ENCODE data around the gene SNX2.
A peak's percentile ranks its signal among the peaks of the same experiment; 100 is the strongest.

SNX2 gene, protein sequence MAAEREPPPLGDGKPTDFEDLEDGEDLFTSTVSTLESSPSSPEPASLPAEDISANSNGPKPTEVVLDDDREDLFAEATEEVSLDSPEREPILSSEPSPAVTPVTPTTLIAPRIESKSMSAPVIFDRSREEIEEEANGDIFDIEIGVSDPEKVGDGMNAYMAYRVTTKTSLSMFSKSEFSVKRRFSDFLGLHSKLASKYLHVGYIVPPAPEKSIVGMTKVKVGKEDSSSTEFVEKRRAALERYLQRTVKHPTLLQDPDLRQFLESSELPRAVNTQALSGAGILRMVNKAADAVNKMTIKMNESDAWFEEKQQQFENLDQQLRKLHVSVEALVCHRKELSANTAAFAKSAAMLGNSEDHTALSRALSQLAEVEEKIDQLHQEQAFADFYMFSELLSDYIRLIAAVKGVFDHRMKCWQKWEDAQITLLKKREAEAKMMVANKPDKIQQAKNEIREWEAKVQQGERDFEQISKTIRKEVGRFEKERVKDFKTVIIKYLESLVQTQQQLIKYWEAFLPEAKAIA

GRCh38 chr5:122774861-122775549, at the start of gene SNX2:
SNX2 (plus strand) TSS chr5:122775080; CDS start chr5:122775104, 24 bp downstream.
- peaks cover 44% of the 10 kb centered on the region for H3K4me1 Mint-ChIP-seq (ENCODE audit: low read depth)
- H3K9me3 Mint-ChIP-seq: no peaks in the 10 kb centered on the region
- peaks cover 2% of the 10 kb centered on the region for H3K36me3 Mint-ChIP-seq (ENCODE audit: low read depth)
- H3K4me3 Mint-ChIP-seq: peak within 1 kb of the TSS; percentile 91
- peaks cover 6% of the 10 kb centered on the region for H3K27me3 Mint-ChIP-seq
- H3K27ac Mint-ChIP-seq: peak within 1 kb of the TSS; percentile 90

DNA sequence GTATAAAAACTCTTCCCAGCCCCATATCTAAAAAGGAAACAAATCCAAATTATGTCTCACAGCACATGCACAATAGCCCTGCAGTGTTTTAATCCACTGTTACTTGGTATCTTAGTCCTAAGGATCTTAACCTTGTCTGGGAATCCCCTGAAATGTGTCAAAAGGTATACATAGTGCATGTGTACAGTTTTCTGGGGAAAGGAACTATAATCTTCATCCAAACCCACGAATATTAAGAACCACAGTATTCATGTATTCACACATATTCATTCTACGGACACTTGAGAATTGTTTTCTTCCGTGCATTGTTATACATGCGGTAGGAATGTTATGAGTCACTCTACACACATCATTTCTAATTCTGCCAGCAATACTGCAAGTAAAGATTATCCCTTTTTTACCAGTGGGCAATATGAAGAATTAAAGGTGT, 47.8 kb upstream of the SNX2 start:
- H3K4me3 Mint-ChIP-seq: no peak overlapping the region
- no peaks in the 10 kb centered on the region for H3K4me1 Mint-ChIP-seq (ENCODE audit: low read depth)
- H3K27me3 Mint-ChIP-seq: peaks cover 13% of the 10 kb centered on the region
- no peaks in the 10 kb centered on the region for H3K9me3 Mint-ChIP-seq
- no peak overlapping the region for H3K27ac Mint-ChIP-seq
- H3K36me3 Mint-ChIP-seq (ENCODE audit: low read depth): no peaks in the 10 kb centered on the region

DNA sequence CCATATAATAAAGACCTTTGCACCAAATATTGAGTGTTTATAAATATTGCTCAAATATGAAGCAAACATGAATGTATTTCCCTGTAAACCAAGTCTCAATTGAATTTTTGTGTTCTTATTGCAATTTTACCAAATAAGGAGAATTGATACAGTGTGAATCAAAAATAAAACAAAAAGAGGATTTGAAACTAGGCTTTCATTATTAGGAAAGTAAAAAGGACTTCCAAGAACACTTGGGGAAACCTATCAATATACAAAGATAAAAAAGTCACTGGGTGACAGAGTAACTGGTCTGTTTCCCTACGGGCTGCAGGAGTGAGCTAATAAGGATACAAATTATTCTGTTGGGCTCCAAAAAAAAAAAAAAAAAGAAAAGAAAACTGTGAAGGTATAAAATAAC, 44.8 kb upstream of the SNX2 start:
- peaks cover 13% of the 10 kb centered on the region for H3K27me3 Mint-ChIP-seq
- no peak overlapping the region for H3K4me3 Mint-ChIP-seq
- H3K9me3 Mint-ChIP-seq: no peaks in the 10 kb centered on the region
- no peaks in the 10 kb centered on the region for H3K36me3 Mint-ChIP-seq (ENCODE audit: low read depth)
- no peaks in the 10 kb centered on the region for H3K4me1 Mint-ChIP-seq (ENCODE audit: low read depth)
- no peak overlapping the region for H3K27ac Mint-ChIP-seq

DNA sequence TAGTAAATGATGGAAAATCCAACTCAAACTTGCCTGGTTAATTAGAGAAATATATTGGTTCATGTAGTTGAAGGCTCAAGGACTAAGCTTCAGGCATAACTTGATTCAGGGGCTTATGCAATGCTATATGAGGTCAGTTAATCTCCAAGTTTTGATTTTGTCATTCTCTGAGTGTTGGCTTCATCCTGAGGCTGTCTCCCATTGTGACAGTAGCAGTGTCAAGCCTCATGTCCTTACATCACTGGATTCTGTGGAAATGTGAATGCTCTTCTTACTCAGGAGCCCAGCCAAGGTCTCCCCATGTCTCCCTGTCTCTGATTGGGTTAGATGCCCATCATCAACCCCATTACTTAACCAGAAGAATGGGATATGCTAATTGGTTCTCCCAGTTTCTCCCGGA, 44.4 kb upstream of the SNX2 start:
- Mint-ChIP-seq H3K4me3 (no peak overlapping the region), H3K27me3 (peaks cover 13% of the 10 kb centered on the region), H3K36me3 (ENCODE audit: low read depth) (no peaks in the 10 kb centered on the region), H3K9me3 (no peaks in the 10 kb centered on the region), H3K27ac (no peak overlapping the region), H3K4me1 (ENCODE audit: low read depth) (no peaks in the 10 kb centered on the region)

GRCh38 chr5:122736086-122736845, 38.6 kb upstream of the SNX2 start:
- no peaks in the 10 kb centered on the region for H3K4me1 Mint-ChIP-seq (ENCODE audit: low read depth)
- no peaks in the 10 kb centered on the region for H3K36me3 Mint-ChIP-seq (ENCODE audit: low read depth)
- H3K9me3 Mint-ChIP-seq: no peaks in the 10 kb centered on the region
- no peak overlapping the region for H3K4me3 Mint-ChIP-seq
- no peak overlapping the region for H3K27ac Mint-ChIP-seq
- H3K27me3 Mint-ChIP-seq: peaks cover 3% of the 10 kb centered on the region

DNA sequence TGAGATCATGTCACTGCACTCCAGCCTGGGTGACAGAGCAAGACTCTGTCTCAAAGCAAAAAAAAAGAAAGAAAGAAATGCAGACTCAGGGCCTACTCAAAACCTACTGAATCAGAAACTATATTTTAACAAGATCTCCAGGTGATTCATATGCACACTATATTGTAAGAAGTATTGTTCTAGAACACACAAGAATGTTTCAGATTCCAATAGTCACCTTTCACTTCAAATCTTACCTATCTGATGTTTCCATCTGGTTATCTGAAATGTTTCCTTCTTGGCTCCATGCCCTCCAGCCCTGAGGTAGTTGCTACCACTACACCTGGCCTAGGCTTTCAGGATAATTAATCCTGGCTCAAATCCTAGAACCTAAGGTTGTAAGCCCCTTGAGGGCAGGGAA, 36.8 kb upstream of the SNX2 start:
- Mint-ChIP-seq H3K36me3 (ENCODE audit: low read depth) (no peaks in the 10 kb centered on the region), H3K27ac (no peak overlapping the region), H3K9me3 (no peaks in the 10 kb centered on the region), H3K4me3 (no peak overlapping the region), H3K27me3 (peaks cover 3% of the 10 kb centered on the region), H3K4me1 (ENCODE audit: low read depth) (no peaks in the 10 kb centered on the region)

GRCh38 chr5:122741681-122742080, 33.2 kb upstream of the SNX2 start:
- no peak overlapping the region for H3K27ac Mint-ChIP-seq
- no peaks in the 10 kb centered on the region for H3K9me3 Mint-ChIP-seq
- H3K4me3 Mint-ChIP-seq: no peak overlapping the region
- no peaks in the 10 kb centered on the region for H3K36me3 Mint-ChIP-seq (ENCODE audit: low read depth)
- H3K4me1 Mint-ChIP-seq (ENCODE audit: low read depth): no peaks in the 10 kb centered on the region
- no peaks in the 10 kb centered on the region for H3K27me3 Mint-ChIP-seq

DNA sequence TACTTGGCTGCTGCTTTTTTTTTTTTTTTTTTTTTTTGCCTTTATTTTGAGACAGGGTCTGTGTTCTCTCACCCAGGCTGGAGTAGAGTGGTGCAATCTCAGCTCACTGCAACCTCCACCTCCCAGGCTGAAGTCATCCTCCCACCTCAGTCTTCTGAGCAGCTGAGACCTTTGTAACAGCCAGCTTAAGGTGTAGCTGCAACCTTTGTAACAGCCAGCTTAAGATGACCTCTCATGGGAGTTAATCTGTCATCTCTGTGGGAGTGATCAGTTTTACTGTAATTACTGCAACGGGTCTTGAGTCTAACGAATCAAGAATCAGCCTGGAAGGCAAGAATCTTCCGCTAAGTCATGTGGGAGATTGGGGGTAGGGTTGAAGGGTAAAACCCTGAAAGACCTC, 31.6 kb upstream of the SNX2 start:
- no peaks in the 10 kb centered on the region for H3K36me3 Mint-ChIP-seq (ENCODE audit: low read depth)
- H3K9me3 Mint-ChIP-seq: no peaks in the 10 kb centered on the region
- H3K27ac Mint-ChIP-seq: no peak overlapping the region
- H3K4me3 Mint-ChIP-seq: no peak overlapping the region
- H3K4me1 Mint-ChIP-seq (ENCODE audit: low read depth): no peaks in the 10 kb centered on the region
- no peaks in the 10 kb centered on the region for H3K27me3 Mint-ChIP-seq

GRCh38 chr5:122745597-122745996, 29.3 kb upstream of the SNX2 start:
- Mint-ChIP-seq H3K4me3 (no peak overlapping the region), H3K4me1 (ENCODE audit: low read depth) (no peaks in the 10 kb centered on the region), H3K36me3 (ENCODE audit: low read depth) (no peaks in the 10 kb centered on the region), H3K27ac (no peak overlapping the region), H3K9me3 (no peaks in the 10 kb centered on the region), H3K27me3 (no peaks in the 10 kb centered on the region)

GRCh38 chr5:122749886-122750285, 25.0 kb upstream of the SNX2 start:
- no peaks in the 10 kb centered on the region for H3K36me3 Mint-ChIP-seq (ENCODE audit: low read depth)
- peaks cover 18% of the 10 kb centered on the region for H3K27me3 Mint-ChIP-seq
- no peak overlapping the region for H3K27ac Mint-ChIP-seq
- no peaks in the 10 kb centered on the region for H3K9me3 Mint-ChIP-seq
- H3K4me1 Mint-ChIP-seq (ENCODE audit: low read depth): no peaks in the 10 kb centered on the region
- H3K4me3 Mint-ChIP-seq: no peak overlapping the region

DNA sequence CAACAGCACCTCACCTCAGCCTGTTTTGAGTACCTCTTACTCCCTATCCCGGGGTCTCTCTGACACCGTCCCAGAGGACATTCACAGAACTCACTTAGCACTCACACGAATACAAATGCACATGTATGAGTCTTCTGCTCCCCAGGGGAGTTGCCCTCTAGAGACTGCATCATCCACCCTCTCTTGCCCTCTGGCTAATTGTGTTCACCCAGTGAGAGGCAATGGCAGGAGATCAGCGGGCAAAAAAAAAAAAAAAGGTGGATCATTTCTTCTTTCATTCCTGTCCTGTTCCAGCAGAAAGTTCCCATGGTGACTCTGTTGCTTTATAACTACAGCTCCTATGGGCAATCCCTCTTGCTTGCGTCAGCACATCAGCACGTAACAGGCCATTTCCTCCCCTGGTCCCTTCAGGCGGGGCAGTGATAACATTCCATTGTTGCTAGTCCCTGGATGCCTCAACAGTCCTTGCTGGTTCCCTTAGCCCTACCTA, 23.5 kb upstream of the SNX2 start:
- Mint-ChIP-seq H3K9me3 (no peaks in the 10 kb centered on the region), H3K4me1 (ENCODE audit: low read depth) (peaks cover 9% of the 10 kb centered on the region), H3K4me3 (no peak overlapping the region), H3K27me3 (peaks cover 18% of the 10 kb centered on the region), H3K27ac (no peak overlapping the region), H3K36me3 (ENCODE audit: low read depth) (no peaks in the 10 kb centered on the region)

- H3K4me1 Mint-ChIP-seq (ENCODE audit: low read depth): peaks cover 18% of the 10 kb centered on the region
These were observed 21.4 kb upstream of the SNX2 start for GRCh38 chr5:122753500-122753899.

GRCh38 chr5:122755783-122756182, 19.1 kb upstream of the SNX2 start:
- H3K4me3 Mint-ChIP-seq: no peak overlapping the region

More at GRCh38 chr5:122753500-122753899, 21.4 kb upstream of the SNX2 start:
- H3K27me3 Mint-ChIP-seq: peaks cover 18% of the 10 kb centered on the region
- no peak overlapping the region for H3K27ac Mint-ChIP-seq
- no peaks in the 10 kb centered on the region for H3K36me3 Mint-ChIP-seq (ENCODE audit: low read depth)
- H3K9me3 Mint-ChIP-seq: no peaks in the 10 kb centered on the region
- no peak overlapping the region for H3K4me3 Mint-ChIP-seq

DNA sequence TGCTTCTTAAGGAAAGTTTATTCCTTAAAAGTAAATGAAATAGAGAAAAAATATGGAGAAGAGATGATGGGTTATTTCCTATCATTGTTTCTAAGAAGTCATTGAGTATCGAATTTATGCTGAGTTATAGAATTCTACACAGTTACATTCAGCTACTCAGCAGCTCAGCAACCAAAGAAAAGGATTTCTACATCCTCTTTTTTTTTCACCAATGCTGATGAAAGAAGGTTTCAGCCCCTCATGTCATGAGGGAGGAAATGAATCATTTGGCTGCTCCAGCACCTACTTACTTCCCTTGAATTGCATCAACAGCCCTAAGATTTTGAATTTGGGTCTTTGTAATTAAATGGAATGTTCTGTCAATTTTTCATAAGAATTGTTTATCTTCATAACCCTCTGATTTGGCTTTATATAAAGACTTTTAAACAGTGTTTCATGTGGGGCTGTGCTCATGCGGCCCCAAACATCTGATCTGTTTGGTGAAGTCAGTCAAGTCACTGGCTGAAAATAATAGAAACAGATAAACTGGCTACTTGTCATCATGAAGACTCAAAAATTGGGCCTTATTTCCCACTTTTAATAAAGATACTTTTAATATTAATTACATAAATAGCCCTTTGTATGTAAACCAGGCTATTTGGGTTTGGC, 18.5 kb upstream of the SNX2 start:
- H3K4me1 Mint-ChIP-seq (ENCODE audit: low read depth): peaks cover 18% of the 10 kb centered on the region
- H3K9me3 Mint-ChIP-seq: peaks cover 3% of the 10 kb centered on the region
- H3K27ac Mint-ChIP-seq: peak overlapping the region; percentile 77
- H3K4me3 Mint-ChIP-seq: no peak overlapping the region
- H3K36me3 Mint-ChIP-seq (ENCODE audit: low read depth): no peaks in the 10 kb centered on the region
- H3K27me3 Mint-ChIP-seq: peaks cover 10% of the 10 kb centered on the region

More at GRCh38 chr5:122755783-122756182, 19.1 kb upstream of the SNX2 start:
- H3K4me1 Mint-ChIP-seq (ENCODE audit: low read depth): peaks cover 18% of the 10 kb centered on the region
- H3K9me3 Mint-ChIP-seq: peaks cover 3% of the 10 kb centered on the region
- no peaks in the 10 kb centered on the region for H3K36me3 Mint-ChIP-seq (ENCODE audit: low read depth)
- H3K27me3 Mint-ChIP-seq: peaks cover 16% of the 10 kb centered on the region
- peak overlapping the region; percentile 77 for H3K27ac Mint-ChIP-seq

Data from stimulated activated naive CD8-positive, alpha-beta T cell treated with anti-CD3 and anti-CD28 coated beads, Interleukin-15, Interleukin-2, amounts not matched to agents 100 ng/mL and 50 ng/mL, for 24 hours (primary cell).